HUES64 (cell line): ENCODE measurements around the gene SPATA7.

Source experiments
- H3K27ac ChIP-seq: 2 replicates; pipeline ENCODE4 v1.7.0; 2013; ENCODE audit warnings: low read depth, low read length, inconsistent platforms
- H3K27me3 ChIP-seq: 2 replicates; pipeline ENCODE4 v1.6.1; 2013; ENCODE audit warnings: mild to moderate bottlenecking, low read length; ENCODE audit not compliant: insufficient read depth
- H3K36me3 ChIP-seq: 2 replicates; pipeline ENCODE4 v1.6.1; 2013; ENCODE audit warnings: mild to moderate bottlenecking, low read length; ENCODE audit not compliant: insufficient read depth
- H3K4me1 ChIP-seq: 2 replicates; pipeline ENCODE4 v1.6.1; 2013; ENCODE audit warnings: mild to moderate bottlenecking, low read length, moderate library complexity; ENCODE audit not compliant: insufficient read depth
- H3K4me3 ChIP-seq: 2 replicates; pipeline ENCODE4 v1.5.1; 2013; ENCODE audit warnings: mild to moderate bottlenecking, low read length, moderate library complexity
- H3K9ac ChIP-seq: 2 replicates; pipeline ENCODE4 v1.6.1; 2013; ENCODE audit warnings: mild to moderate bottlenecking, low read depth, low read length
- H3K9me3 ChIP-seq: 2 replicates; pipeline ENCODE4 v1.6.1; 2013; ENCODE audit warnings: low read depth, low read length; ENCODE audit not compliant: insufficient read depth
- WGBS: fragments of 150-250, 120-280 bp; methylation state at CpG from one replicate; pipeline ENCODE4 v1.1.7; 2013; ENCODE audit warnings: missing lambda C conversion rate; 5-methylcytosine and 5-hydroxymethylcytosine counted together

The SPATA7 gene

GRCh38 chr14:88482524-88482923, 97.1 kb downstream of the SPATA7 start:
- H3K4me1 ChIP-seq = no peaks in the 10 kb centered on the region
- no peak overlapping the region for H3K9ac ChIP-seq
- peaks cover 34% of the 10 kb centered on the region for H3K36me3 ChIP-seq
- H3K27ac ChIP-seq = 0 out of 2 replicates have a peak overlapping the region, but pooled peaks have one; percentile 11
- 65% methylated on average over 3 of the region's 3 CpGs for WGBS
- H3K4me3 ChIP-seq = no peak overlapping the region
- no peaks in the 10 kb centered on the region for H3K9me3 ChIP-seq
- H3K27me3 ChIP-seq = no peaks in the 10 kb centered on the region
